CD4-positive, alpha-beta T cell treated with Interleukin-2 at 100 ng/mL for 4 hours (primary cell): ENCODE results near the gene SNED1.
A peak's percentile ranks its signal among the peaks of the same experiment; 100 is the strongest.
"Not testable (repeated sequence)": the region's sequence is repeated elsewhere in the genome, so short reads cannot be mapped to it uniquely, and the experiment has no call there.

Experiments used
- DNase-seq: peaks from one replicate; pipeline ENCODE4 v3.0.0-alpha.2; 2020; ENCODE audit warnings: low spot score

Gene SNED1

GRCh38 chr2:240972636-240973521 is 25.5 kb upstream of the SNED1 start:
- DNase-seq, result no peak

- DNase-seq, result peak; percentile 35
Observed at GRCh38 chr2:240974771-240975572, 23.4 kb upstream of the SNED1 start.

- DNase-seq, result not testable (repeated sequence)
Observed at GRCh38 chr2:240975903-240976302, 22.5 kb upstream of the SNED1 start.

GRCh38 chr2:240981280-240981679 is 17.1 kb upstream of the SNED1 start:
- DNase-seq, result no peak

DNA sequence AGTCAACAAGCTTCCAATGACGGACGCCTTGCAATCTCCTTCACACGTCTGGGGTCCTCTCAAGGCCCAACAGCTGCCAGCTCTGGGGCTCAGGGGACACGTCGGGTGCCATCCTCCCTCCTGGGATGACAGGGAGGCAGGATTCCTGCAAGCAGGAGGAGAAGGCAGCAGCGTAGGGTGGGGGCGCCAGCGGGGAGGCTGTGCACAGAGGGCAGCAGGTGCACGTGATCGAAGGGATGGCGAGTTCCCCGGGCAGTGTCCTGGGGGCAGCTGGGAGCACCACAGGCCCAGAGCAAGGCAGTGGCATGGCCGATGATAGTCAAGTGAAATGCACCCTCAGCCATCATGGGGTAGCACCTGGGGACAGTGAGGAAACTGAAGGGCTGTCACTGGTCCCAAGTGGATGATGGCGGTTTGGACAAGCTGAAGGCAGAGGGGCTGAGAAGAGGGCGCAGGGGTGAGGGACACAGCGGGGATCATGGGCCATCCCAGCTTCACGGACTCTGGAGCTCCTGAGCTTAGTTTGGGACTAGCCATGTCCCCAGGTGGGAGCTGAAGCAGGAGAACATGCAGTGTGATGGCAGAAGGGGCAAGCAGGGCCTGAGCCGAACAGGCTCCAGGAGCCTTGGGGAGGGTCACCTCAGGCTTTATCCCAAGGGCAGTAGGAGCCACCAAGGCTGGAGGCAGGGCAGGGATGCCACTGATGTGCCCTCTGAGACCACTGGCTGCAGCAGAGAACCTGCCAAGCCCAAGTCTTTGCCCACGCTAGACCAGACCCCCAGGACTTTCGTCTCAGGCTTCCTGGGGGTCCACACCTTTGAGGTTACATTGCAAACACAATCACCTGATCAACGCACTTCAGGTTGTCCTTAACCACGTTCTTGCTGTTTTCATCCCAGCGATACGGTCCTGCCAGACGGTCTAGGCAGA is 16.3 kb upstream of the SNED1 start:
- no peak for DNase-seq

- no peak for DNase-seq
Observed at GRCh38 chr2:240982821-240983281, 15.6 kb upstream of the SNED1 start.

DNA sequence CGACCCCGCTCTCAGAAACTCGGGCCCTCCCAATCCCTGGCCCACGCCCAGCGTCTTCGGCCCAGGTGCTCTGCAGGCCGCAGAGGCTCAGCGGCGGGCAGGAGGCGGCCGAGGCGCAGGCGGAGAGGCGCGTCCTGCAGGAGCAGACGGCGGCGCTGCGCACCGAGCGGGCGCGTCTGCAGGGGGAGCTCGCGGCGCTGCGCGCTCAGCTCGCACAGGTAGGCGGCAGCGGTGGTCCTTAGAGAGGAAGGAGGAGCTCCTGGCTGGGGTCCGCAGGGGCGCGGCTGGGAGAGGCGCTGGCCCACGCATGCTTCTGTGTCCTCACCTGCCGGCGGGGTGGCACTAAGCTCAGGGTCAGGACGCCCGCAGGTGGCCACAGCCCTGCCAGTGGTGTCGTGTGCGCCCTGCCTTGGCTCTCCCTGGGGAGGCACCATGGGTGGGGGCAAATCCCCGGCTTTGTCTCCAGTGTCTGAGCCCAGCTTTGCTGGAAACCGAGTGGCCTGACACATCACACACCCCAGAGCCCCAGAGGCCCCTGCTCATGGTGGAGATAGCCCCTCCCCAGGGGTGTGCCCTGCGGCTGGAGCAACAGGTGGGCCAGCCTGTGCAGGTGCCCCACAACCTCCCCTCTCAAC is 14.9 kb upstream of the SNED1 start:
- peak; percentile 20 for DNase-seq

DNA sequence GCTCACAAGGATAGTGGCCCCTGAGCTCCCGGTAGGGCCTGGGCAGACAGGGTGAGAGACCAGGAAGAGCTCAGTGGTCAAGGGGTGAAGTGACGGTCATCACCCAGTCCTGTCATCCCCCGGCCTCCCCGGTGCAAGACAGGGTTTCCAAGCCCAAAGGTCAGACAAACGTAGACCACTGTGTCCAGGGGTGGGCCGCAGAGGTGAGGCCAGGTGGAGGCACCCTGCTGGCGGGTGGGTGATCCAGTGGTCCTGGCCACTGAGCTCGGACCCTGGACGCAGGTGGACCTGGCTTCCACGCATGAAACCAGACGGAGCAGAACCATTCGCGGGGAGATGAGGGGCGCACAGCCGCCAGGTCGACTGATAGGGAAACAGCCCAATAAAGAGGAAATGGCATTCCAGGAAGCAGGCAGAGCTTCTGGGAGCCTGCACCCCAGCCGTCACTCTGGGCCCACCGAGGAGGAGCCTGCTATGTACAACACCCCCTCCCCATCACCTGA is 14.4 kb upstream of the SNED1 start:
- no peak for DNase-seq

- DNase-seq, result no peak
Observed at GRCh38 chr2:240985881-240986786, 12.3 kb upstream of the SNED1 start.

DNA sequence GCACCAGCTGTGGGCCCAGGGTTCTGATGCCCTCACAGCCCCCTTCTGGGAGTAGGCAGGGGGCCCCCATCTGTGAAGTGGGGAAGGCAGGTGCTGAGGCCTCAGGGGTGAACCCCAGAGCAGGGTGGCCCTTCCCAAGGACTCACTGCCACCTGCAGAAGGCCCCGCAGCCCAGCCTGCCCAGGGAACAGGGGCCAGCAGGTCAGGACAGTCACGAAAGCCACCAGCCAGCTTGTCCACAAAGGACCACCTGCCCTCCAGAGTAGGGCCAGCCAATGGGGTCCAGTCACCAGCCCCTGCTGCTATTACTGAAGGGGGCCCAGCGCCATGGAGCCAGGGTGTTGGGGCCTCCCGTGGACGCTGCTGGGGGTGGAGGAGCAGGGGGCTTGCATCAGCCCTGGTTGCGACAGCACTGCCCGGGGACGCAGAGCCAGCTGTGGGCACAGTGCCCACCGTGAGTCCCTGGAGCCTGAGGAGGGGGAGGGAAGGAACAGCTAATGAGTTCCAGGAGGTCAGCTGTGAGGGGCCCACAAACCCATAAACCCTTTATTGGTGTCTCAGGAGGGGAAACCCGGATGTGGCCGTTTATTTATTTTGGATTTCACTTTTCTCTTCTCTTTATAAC is 11.5 kb upstream of the SNED1 start:
- DNase-seq, result no peak

GRCh38 chr2:240987588-240987987 is 10.8 kb upstream of the SNED1 start:
- DNase-seq, result no peak

- DNase-seq, result no peak
Observed at GRCh38 chr2:240988146-240988545, 10.3 kb upstream of the SNED1 start.

GRCh38 chr2:240988571-240989271 is 9.7 kb upstream of the SNED1 start:
- no peak for DNase-seq

DNA sequence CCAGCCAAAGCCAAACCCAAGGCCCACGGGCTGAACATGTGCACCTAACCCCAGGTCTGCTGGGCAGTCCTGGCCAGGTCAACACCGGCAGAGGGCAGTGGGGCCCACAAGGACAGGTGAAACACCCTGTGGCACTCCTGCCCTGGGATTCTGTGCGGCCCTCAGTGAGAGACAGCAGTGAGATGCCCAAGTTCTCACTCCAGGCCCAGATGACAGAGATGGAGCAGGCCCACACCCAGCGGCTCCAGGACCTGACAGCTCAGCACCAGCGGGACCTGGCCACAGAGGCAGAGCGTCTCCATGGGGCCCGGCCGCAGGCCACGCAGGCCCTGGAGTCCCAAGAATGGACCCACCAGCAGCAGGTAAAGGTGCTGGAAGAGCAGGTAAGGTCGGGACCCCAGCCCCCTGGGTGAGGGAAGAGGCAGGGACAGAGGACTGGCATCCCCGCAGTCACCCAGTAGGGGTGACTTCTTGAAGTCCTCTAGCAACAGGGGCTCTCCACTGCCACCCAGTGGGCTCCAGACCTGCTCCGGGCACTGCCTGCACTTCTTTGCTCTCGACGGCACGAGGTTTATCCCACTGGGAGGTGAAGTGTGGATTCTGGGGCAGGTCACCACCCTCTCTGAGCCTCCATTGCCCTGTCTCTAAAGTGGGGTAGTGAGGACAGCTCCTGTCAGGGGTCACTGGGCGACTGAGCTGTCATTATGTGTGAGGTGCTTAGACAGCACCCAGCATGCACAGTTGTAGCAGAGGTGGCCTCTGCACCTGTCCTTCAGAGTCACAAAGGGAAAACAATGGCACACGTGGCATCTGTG is 8.8 kb upstream of the SNED1 start:
- no peak for DNase-seq

DNA sequence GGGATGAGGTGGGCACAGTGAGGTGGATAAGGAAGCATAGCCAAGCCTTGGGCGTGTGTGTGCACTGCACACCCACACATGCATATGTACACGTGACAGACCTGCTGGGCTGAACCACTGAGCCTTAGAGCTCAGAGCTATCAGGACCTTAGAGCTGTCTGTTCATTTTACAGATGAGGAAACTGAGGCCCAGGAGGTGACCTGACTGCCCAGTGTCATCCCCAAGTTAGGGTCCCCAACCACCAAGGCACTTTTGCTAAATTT is 8.2 kb upstream of the SNED1 start:
- DNase-seq, result no peak

DNA sequence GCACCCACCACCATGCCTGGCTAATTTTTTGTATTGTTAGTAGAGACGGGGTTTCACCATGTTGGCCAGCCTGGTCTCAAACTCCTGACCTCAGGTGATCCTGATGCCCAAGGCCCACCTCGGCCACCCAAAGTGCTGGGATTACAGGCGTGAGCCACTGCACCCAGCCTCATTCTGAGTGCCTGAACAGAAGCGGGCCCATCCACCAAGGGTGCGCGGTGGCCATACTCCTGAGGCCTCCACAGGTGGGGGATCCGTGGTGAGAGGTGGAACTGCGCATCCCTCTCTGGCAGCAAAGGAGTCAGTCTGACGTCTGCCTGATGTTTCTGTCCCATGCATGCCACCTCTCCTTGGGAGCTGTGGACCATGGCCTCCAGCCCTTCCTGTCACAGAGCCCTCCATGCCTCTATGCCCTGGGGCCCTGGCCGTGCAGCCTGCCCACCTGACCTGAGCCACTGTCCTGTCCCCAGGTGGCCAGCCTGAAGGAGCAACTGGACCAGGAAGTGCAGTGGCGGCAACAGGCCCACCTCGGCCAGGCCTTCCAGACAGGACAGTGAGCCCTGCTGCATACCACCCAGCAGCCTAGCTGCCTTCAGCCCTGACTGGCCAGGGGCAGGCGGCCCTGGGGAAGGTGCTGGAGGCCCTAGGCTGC is 7.6 kb upstream of the SNED1 start:
- no peak for DNase-seq

- no peak for DNase-seq
Observed at GRCh38 chr2:240991378-240992263, 6.8 kb upstream of the SNED1 start.
